8988T (cell line): ENCODE measurements around the gene SERPINA4.

Source experiments
- DNase-seq: peaks from one replicate; pipeline ENCODE4 v3.0.0; 2011

SERPINA4 gene, protein sequence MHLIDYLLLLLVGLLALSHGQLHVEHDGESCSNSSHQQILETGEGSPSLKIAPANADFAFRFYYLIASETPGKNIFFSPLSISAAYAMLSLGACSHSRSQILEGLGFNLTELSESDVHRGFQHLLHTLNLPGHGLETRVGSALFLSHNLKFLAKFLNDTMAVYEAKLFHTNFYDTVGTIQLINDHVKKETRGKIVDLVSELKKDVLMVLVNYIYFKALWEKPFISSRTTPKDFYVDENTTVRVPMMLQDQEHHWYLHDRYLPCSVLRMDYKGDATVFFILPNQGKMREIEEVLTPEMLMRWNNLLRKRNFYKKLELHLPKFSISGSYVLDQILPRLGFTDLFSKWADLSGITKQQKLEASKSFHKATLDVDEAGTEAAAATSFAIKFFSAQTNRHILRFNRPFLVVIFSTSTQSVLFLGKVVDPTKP

DNA sequence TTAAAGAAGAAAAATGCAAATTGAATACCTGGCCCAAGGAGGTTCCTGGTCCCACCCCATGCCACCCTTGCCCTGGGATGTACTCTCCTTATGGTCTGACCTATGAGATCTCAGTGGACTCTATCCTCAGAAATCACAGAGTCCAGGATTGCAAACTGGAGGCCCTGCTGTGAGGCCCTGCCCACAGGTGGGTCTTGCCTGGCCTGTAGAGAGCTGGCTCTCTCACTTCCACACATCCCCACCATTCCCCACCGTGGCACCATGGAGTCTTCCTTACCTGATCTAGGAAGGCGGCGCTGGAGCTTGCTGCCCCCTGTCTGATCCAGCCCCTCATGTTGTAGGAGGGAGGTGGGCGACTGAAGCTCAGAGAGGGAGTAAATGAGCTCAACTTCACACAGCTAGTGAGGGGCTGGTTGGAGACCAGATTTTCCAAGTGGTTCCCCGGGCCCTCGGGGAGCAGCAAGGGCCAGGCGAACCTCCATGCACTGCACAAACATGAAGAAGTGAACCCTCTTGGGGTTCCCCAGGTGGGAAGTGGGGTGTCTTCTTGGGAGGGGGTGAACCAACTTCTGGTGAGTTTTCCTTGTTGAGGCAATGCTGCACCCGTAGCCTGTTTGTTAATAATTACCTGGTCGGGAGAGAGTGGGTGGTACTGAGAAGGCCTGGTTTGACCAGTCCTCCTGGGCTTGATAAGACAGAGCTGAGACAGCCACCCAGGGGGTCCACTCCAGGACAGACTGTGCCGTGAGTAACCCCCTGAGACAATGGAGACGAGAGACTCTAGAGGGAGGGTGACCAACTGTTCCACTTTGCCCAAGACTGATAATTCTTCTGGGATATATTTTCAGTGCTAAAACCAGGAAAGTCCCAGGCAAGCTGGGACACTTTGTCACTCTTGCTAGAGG, at the start of gene SERPINA4:
Gene SERPINA4, plus strand, starts transcription at position 692 of the 905 bp plus-strand sequence. CDS start 2,041 bp downstream, outside the sequence.
- no peak for DNase-seq

DNA sequence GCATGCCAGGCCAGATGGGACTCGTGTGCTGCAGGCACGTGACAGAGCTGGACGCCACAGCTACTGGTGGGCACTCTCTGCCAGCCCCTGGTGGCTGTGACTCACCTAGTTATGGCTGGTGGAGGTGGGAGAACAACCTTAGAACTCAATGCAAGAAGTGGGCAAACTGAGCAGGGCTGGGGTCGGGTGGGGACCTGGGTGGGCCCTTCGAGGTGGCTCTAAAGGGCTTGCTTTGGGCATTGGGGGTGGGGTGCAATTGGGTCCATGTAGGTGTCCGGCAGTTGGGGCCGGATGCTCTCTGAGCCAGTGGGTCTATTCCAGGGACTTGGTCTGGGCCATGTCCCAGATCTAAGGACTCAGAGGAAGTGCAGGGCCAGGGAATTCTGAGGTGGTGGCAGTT, 46.9 kb upstream of the SERPINA4 start:
- no peak for DNase-seq

DNA sequence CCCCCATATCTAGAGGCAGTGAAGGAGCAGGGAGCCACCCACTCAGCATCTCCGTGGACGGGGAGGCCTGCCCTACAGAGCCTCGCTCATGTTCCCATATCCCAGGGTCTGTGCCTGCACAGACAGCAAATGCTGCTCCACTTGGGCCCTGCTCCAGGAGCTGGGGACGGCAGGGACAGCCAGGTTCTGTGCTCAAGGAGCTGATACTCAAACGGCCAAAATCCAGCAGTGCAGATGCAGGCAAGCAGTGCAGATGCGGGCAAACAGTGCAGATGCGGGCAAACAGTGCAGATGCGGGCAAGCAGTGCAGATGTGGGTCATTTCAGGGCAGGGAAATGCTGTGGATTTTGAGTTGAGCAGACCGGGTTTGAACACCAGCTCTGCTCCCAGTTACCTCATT, 45.8 kb upstream of the SERPINA4 start:
- DNase-seq = no peak

DNA sequence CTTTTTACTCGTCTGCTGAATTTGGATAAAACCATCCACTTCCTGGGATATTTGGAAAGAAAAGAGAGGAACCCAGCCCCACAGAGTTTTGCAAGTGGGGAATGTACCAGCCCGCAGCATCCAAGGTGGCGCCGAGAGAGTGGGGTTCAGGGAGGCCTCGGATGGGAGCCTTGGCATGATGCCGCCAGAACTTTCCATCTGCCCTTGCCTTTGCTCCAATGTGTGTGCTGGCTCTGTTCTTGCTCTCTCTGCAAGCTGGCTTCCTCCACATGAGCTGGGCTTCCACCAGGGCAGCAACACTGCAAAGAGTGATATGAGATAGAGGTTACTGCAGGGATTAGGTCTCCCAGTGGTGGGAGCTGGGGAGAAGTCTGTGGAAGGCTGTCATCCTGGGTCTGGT, 45.4 kb upstream of the SERPINA4 start:
- no peak for DNase-seq

DNA sequence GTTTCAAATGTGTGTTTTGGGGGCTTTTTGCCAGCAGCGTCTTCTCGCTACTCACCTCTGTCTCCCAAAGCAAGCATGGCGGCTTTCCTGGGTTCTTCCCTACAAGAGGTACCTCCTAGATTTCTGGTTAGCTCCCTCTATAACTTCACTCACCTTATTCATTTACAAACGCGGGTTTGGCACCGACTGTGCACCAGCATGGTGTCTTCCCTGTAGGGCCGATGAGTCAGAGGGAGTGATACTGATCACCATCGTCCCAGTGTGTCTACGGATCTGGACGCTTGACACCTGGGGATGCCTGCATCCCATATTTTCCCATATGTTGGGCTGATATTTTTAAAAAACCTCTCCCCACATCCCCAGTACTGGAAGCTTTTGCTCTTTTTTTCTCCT, 44.0 kb upstream of the SERPINA4 start:
- no peak for DNase-seq

DNA sequence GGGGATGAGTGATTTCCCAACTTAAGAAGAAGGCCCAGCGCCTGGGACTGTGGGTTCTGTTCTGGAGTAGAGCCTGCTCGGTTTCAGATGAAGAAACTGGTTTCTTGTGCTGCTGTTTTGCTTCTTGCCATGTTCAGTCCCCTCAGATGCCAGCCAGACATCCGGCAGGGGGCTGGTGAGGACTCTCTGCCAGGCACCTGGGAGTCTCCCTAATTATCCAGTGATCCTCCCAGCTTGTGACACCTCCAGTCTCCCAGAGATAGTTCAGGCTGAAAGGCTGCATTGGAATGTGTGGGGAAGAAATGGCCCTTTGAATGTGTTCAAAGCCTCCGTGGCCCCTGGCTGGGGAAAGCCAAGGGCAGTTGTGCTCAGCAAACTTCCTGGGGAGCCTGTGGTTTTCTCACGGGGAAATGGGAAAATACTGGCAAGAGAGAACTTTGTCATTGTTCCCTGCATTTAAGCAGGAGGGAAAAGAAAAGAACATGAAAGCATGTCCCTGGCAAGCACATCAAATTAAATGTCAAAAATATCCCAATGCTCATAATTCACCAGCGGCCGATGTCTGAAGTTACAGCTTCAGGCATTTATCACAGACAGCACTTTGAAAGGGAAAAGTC, 43.5 kb upstream of the SERPINA4 start:
- DNase-seq = no peak

DNA sequence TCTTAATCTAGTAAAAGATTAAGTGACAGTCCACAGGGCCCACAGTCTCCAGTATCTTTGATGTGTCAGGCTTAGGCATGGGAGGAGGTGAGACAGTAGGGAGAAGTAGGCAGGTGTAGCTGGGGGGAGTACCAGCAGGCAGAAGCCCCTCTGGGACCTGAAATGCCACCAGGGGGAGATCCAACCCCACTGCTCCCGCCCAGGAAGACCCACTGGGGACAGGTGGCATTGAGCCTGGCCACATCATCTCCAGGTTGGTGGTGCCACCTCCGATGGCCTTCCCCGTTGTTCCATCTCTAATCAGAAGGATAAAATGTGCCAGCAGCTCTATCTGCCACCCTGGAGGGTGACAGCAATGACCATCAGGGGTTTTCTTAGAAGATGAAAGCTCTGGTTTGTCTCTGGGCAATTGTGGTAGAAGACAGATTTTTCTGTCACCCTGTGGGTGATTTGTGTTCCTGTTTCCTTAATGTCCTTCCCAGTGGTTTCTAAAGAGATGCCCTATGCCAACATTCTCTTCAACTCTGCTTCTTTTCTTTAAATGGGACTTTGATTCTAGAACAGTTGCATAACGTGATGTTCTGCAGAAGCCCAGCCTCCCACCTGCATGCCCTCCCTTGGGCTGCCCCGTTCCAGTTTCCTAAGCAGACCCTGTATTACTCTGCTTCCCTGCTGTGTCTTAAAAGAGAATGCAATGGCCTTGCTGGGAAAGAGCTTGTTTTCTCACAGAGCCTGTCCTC, 39.7 kb upstream of the SERPINA4 start:
- no peak for DNase-seq

DNA sequence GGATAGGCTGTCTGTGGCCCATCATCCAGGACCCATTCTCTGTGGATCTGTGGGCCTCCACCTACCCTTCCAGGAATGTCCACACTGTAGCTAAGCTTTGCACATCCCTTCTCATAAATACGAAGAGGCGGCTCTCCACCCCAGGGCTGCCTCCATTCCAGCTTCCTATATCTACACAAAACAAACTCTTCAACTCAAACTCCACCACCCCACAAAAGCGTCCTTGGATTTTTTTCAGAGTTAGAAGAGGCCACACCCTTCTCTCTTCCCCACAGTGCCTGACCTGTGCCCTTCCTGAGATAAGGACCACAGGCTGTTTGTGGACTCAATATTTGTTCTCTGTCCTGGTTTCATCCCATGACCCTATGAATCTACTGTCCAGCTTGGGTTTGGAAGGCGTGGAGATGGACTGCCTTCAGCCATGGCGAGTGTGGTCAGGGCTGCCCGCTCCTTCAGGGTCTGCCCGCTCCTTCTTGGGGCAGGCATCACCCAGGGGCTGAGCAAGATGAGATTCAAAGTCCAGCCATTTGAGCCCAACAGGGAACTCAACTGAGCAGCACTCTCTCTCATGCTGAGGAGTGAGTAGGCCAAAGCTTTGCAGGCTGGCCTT, 39.0 kb upstream of the SERPINA4 start:
- no peak for DNase-seq

DNA sequence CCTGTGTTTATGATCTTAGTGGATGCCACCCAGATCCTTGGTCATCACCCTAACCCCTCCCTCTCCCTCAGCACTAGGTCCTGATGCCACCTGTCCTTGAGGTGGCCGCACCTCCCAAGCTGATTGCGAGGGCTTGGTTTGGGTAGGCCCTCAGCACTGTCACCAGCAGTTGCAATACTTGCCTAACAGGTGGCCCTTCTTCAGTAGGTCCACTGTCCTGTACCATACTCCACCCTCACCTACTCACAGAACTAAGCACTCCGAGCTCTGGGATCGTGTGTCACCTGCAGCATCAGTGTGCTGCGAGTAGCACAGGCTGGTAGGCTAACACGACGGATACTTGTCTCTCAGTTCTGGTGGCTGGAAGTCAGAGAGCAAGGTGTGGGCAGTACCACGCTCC, 38.0 kb upstream of the SERPINA4 start:
- DNase-seq = no peak

DNA sequence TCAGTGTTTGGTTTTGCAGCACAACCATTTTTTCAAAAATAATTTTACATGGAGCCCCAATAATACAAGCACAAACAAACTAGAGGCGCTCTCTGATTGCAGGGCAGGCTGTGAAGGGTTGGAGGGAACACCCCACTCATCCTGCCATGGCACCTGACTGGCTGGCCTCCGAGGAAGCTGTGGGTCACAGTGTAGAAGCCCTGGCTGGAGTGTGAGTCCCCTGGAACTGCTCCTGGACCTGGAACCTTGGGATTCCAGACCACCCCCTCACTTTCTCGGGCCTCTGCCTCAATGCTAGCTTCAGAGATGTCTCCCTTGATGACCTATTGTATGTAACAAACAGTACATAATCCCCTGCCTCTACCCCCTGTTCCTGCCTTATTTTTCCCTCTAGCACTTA, 37.1 kb upstream of the SERPINA4 start:
- DNase-seq = no peak

DNA sequence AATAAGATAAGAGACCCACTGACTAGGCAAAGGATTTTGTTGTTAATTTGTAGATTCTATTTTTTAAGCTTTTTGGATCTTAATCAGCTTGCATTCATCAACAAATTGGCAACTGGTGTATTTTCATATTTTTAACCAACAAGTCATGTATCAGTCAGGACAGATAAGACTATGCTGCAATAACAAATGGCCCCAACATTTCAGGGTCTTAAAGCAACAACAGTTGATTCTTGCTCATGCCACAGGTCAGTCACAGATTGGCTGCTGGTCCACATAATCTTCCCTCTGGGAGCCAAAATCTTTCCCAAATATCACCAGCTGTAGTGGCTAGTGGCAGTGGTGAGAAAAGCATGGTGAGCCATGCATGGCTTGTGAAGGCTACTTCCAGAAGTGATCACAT, 30.1 kb upstream of the SERPINA4 start:
- no peak for DNase-seq

DNA sequence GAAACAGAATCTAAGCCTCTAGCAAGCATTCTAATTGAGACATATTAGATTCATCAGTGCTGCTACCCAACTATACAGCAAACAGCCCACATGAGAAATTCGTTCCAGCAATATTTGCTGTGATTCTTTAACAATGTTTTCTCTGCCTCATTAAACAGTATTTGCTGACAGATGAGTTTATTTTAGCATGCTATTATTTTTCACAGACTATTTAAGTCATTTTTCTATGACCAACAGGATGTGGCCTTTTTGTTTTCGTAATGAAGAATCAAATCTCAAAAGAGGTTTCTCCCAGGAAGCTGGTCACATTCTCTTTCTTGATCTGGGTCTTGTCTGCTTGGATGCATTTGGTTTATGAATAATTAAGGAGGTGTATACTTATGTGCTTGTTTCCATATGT, 28.8 kb upstream of the SERPINA4 start:
- no peak for DNase-seq

DNA sequence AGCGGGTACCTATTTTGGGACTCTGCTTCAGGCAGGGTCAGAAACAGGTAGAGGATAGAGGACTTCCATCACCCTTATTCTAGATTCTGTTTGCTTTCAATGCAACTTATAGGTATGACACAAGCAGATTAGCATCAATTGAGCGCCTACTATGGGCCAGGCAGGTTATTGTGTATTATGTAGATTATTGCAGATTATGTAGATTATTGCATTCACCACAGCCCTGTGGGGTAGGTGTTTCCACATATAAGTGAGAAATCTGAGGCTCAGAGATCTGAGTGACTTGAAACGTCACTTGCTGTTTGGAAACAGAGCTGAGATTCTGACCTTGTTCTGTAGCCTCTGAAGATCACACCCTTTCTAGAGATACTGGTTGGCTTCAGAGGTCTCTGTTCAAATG, 25.7 kb upstream of the SERPINA4 start:
- DNase-seq = no peak

DNA sequence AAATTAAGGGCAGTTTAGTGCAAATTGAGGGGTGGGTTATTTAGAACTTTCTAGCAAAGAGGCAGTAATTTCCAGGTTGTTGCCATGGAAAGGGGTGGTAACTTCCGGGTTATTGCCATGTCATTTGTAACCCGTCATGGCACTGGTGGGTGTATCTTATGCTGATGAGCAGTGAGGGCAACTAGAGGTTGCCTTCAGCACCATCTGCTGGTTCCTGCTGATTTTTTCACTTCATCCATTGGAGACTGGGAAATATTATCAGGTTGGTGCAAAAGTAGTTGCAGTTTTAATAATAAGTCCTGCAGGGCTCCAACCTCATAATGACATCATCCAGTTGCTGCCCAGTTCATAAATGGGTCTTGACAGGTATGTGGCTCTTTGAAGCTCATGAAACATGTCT, 24.4 kb upstream of the SERPINA4 start:
- DNase-seq = no peak

DNA sequence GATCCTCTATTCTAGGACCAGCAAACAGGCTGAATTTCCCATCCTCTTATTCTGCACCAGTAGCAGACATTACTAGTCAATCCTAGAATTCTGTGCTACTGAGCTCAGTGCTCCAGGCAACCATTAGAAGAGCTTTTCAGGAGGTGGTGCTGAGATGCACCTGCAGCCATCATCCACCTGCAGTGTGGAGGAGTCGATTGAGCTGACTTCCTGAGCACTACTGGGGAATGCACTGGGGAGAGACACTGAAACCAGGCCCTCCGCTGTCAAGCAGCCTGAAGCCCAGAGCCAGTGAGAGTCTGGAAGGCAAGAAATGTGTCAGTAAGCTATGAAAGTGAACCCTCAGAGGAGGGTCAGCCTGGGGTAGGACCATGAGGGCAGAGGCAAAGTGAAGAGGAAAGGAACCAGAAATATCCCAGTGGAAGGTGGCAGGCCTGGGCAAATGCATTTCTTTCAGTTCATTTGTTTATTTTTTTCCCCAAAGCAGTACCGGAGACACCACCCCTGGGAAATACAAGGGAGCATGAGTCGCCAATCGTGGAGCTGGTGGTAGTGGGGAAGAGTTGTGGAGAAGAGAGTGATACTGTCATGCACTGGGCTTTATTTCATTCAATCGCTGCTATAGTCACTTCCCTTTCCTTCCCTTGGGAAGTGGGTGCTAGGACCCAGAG, 23.0 kb upstream of the SERPINA4 start:
- no peak for DNase-seq

DNA sequence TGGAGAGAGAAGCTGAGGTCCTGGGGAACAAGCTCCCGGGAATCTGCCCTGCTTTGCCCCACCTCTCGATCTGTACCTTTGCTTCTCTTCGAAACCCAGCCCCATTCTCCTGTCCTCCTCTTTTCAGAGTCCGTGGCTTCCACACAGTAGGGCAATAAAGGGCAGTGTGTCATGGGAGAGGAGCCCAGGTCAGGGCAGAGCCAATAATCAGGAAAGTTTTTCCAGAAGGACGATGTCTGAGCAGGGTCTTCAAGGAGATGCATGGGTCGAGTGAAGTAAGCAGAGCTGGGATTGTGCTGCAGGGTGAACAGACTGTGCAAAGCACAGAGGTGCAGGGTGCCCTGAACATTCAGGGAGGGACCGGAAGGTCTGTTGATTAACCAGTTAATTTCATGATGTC, 22.1 kb upstream of the SERPINA4 start:
- DNase-seq = no peak

DNA sequence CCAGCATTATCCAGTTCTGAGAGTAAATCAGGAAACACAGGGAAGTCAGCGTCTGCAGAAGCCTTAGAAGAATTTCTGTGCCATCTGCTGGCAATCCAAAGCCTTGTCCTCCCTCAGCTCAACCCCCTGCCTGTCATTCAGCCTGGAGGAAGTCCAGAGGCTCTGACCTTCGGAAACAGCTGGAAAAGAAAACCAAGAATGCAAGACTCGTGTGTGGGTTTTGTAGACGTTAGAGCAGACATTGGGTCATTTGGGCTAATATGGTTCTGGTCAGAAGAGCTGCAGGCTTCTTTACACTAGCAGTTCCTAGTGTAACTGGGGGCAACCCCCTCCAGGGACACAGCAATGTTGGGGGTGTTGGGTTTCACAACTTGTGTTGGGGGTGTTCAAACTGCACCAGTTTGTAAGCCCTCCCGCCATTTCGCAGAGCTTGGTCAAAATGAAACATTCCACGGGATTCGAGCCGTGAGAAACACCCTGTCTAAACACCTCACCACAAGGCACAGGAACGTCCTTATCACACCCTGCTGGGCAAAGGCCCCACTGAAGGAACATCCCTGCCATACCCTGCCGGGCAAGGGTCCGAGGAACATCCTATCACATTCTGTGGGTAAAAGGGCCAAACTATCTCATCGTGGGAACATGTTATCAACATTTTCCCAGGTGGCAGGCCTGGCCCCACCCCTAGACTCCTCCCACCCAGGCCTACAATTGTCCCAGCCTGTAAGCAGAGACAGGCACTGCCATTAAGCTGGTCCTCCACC, 21.0 kb upstream of the SERPINA4 start:
- DNase-seq = no peak

DNA sequence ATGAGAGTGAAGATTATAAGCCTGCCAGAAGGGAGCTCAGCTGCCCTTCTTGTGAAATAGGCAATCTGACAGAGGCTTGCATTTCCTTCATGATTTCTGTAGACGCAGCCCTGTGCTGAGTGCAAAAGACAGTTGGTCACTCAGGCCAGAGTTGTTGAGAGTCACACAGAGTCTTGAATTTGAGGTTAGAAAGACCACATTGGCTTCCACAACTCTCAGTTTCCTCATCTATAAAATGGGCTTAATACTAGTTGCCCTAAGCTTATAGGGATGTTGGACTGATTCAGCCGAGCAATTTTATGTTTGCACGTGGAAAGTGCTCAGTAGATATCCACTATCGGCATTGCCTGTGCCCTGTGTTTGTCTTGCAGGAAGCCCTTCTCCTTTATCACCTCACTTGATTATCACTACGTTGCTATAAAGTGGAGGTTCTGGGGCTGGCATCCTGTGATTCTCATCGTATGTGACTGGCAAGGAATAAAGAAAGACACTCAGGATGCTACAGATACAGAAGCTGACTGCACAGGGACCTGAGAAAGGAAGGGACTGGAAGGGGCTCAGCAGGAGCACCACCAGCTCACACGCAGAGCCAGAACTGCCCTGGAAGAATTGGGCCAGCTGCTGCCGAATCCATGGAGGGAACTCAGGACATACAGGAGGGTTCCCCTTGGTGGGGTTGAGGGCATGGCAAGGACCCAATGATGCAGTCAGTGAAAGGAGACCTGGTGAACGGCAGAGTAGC, 19.8 kb upstream of the SERPINA4 start:
- DNase-seq = no peak

DNA sequence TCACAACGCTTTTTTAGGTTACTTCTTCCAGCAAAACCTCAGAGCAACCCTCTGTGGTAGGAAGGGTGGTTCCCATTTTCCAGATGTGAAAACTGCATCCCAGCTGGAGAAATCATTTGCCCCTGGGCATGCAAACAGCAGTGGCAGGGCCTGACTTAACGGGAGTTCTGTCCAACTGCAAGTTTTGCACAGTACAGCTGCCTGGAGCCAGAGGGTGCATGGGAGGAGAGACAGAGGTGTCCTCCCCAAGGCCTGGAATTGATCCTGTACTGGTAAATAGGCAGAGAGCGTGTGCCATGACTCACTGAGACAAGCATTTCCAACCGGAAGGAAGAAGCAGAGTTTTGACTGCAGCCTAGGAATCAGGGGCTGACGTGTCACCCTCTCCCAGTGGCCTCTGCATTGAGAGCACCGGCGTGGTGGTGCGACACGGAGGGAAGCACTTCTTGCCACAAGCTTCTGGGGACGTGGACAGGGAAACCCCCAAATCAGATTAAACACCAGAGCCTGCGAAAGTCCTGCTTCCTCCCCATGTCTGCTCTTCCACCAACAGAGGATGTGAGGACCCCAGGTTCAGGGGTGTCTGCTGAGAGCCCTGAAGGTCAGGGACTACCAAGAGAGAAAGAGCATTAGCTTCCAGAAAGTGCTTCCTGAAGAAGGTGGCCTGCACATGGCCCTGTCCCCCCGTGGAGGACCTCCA, 19.0 kb upstream of the SERPINA4 start:
- DNase-seq = peak; percentile 62
